ENCODE data around the gene TIMM17A.
"Not testable (repeated sequence)": the region's sequence is repeated elsewhere in the genome, so short reads cannot be mapped to it uniquely, and the experiment has no call there.

The TIMM17A gene

GRCh38 chr1:201955009-201955728, at the start of gene TIMM17A:
TSS of gene TIMM17A (plus strand) at chr1:201955503. CDS start at chr1:201955527, 24 bp downstream.
- DNase-seq, result peak; percentile 87

GRCh38 chr1:201906336-201906735, 49.0 kb upstream of the TIMM17A start:
- DNase-seq, result no peak

GRCh38 chr1:201907621-201908020, 47.7 kb upstream of the TIMM17A start:
- no peak for DNase-seq

- DNase-seq, result no peak
Measured at GRCh38 chr1:201911826-201912571, 43.3 kb upstream of the TIMM17A start.

GRCh38 chr1:201912832-201913231, 42.5 kb upstream of the TIMM17A start:
- DNase-seq, result no peak

GRCh38 chr1:201914456-201915235, 40.7 kb upstream of the TIMM17A start:
- no peak for DNase-seq

GRCh38 chr1:201916649-201917249, 38.6 kb upstream of the TIMM17A start:
- no peak for DNase-seq

- DNase-seq, result no peak
Measured at GRCh38 chr1:201917362-201918033, 37.8 kb upstream of the TIMM17A start.

GRCh38 chr1:201918343-201918742, 37.0 kb upstream of the TIMM17A start:
- DNase-seq, result no peak

- DNase-seq, result no peak
Measured at GRCh38 chr1:201921952-201922558, 33.2 kb upstream of the TIMM17A start.

- no peak for DNase-seq
Measured at GRCh38 chr1:201925301-201925567, 30.1 kb upstream of the TIMM17A start.

- no peak for DNase-seq
Measured at GRCh38 chr1:201925981-201926645, 29.2 kb upstream of the TIMM17A start.

- DNase-seq, result no peak
Measured at GRCh38 chr1:201928266-201928665, 27.0 kb upstream of the TIMM17A start.

GRCh38 chr1:201930137-201930536, 25.2 kb upstream of the TIMM17A start:
- no peak for DNase-seq

GRCh38 chr1:201930803-201931202, 24.5 kb upstream of the TIMM17A start:
- no peak for DNase-seq

- DNase-seq, result no peak
Measured at GRCh38 chr1:201933840-201934430, 21.4 kb upstream of the TIMM17A start.

GRCh38 chr1:201937624-201938213, 17.6 kb upstream of the TIMM17A start:
- no peak for DNase-seq

GRCh38 chr1:201938440-201939035, 16.8 kb upstream of the TIMM17A start:
- DNase-seq, result no peak

GRCh38 chr1:201939148-201939547, 16.2 kb upstream of the TIMM17A start:
- DNase-seq, result no peak

GRCh38 chr1:201939574-201939973, 15.7 kb upstream of the TIMM17A start:
- no peak for DNase-seq

GRCh38 chr1:201940316-201940715, 15.0 kb upstream of the TIMM17A start:
- DNase-seq, result not testable (repeated sequence)
